Hepatic stellate cell (primary cell): ENCODE data around the gene PLEKHN1.

Experiments
- DNase-seq: peaks from one replicate; pipeline ENCODE4 v3.0.0; 2011; ENCODE audit warnings: low spot score

The PLEKHN1 gene

GRCh38 chr1:930633-931138 lies 35.6 kb upstream of the PLEKHN1 start:
- no peak for DNase-seq

- DNase-seq: no peak
These were observed 34.7 kb upstream of the PLEKHN1 start for GRCh38 chr1:931380-932172.

GRCh38 chr1:932173-932510 lies 34.1 kb upstream of the PLEKHN1 start:
- DNase-seq: no peak

DNA sequence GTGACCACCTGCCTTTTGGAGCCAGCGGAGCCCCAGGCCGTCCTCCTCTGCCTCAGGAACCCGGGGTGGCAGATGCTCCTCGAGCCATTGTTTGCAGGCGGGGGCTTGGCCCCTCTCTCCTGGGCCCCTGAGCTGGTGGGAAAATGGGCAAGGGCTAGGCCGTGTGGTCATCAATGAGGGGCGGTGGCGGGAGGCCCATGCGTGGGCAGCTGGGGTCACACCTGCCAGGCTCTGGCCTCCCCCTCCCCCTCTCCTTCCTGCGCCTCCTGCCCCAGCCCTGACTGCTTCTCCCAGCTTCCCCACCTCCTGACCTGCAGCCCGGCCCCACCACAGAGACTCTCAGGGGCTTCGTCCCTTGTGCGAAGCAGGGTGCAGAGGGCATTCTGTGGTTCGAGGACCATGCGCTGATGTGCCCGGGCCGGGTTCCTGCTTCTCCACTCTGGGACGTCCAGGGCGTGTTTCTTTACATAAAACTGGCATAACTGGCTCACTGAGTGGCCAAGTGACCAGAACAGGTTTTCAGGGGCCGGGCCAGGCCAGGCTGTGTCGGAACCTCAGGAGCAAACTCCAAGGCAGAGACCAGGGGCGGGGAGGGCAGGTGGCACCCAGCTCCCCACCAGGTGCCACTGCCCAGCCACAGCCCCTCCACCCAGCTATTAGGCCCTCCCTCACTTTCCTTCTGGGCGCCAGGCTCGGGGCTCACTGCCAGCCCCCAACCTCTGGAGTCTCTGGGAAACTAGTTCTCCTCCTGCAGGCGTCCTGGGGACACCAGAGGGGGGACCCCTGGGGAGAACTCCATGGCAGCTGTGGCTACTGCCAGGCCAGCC lies 33.3 kb upstream of the PLEKHN1 start:
- DNase-seq: no peak

DNA sequence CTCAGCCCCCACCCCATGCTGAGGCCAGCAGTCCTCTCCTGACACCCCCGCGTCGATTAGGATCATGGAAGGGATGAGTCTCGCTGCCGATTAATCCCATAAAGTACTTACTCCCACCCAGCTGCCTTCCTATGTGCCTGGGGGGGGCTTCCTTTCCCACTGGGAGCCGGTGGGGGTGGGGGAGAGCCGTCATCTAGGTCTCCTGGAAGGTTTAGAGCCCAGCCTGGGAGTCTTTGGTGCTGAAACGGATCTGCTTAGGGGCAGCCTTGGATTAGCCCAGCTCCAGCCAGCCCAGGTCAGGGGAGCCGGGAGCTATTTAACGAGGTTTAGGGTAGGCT lies 32.7 kb upstream of the PLEKHN1 start:
- DNase-seq: no peak

DNA sequence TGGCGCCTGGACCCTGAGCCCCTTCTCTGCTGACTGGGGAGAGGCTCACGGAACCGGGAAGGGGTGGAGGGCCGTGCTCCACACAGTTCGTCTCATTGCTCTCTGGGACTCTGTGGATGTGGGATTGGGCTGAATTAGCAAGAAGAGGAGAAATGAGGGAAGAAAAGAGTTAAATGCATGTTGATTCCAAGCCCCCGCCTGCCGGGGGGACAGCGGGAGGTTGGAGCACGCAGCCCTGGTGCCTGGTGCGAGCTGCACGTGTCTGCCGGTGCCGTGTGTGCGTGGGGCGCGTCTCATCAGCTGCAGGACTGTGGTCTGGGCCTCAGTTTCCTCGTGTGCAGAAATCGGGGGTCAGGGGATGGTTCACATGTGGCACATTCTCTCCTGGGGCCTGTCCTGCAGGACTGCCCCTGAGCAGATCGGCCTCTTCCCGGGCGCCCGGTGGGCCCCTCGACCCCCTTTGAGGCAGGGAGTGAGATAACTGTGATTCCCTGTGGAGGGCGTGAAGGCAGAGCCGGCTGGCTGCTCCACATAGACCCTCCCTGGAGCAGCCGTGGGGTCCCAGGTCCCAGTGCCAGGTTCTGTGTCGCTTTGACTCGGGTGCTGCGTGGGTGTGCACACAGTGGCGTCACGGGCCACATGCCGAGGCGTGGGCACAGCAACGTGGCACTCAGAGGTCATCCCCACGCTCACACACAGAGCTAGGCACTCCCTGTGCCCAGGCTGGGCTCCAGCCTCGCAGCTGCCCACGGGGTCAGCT lies 31.1 kb upstream of the PLEKHN1 start:
- DNase-seq: no peak

DNA sequence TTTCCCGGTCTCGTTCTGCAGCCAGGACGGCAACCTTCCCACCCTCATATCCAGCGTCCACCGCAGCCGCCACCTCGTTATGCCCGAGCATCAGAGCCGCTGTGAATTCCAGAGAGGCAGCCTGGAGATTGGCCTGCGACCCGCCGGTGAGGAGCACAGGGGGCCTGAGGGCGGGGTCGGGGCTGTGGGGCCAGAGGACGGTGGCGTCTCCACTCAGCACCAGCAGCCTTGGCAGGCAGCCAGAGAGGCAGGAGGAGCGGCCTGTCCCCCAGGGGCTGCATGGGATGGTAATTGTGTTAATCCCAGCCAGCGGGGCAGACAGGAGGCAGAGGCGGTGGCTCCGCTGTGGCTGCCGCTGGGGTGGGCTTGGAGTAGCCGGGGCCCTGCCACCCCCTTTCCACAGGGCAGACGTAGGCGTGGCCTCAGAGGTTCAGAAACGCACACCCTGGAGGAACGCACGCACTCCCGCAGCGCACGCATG lies 30.5 kb upstream of the PLEKHN1 start:
- DNase-seq: no peak

DNA sequence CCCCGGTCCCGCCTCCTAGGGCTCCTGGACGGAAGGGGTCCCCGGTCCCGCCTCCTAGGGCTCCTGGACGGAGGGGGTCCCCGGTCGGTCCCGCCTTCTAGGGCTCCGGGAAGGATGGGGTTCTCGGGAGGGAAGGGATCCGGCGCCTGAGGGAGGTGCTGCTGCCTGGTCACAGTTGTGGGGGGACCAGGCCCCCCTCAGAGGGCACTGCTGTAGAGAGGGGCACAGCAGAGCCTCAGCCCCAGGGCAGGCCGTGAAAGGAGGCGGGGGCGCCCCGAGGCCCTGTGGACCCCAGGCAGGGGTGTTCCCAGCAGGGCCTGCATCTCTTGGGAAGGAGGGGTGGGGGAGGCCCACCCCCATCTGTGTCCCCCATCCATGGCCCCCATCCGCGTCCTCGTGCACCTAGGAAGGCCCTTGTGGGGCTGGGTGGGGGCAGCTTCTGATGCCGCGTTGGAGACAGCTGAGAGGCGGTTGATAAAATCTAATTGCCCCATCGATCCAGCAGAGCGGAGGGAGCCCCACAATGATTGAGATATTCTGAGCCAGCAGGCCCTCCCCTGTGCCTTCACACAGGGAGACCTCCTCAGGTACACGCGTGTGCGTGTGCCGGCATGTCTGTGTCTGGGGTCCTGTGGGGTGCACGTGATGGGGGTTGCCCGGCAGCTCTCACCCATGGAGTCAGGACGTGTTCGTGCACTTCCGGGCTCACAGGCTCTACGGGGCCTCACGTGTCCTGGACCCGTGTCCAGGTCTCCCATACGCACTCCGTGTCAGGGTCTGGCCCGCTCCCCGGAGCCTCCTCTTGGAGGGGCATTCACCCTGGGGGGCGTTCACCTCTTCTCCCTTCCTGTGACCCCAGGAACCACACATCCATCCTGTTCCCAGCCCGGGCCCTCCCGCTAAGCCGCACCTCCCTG lies 29.7 kb upstream of the PLEKHN1 start:
- no peak for DNase-seq

- no peak for DNase-seq
These were observed 28.8 kb upstream of the PLEKHN1 start for GRCh38 chr1:937521-937920.

GRCh38 chr1:938088-938683 lies 28.1 kb upstream of the PLEKHN1 start:
- no peak for DNase-seq

- DNase-seq: no peak
These were observed 27.4 kb upstream of the PLEKHN1 start for GRCh38 chr1:938711-939489.

DNA sequence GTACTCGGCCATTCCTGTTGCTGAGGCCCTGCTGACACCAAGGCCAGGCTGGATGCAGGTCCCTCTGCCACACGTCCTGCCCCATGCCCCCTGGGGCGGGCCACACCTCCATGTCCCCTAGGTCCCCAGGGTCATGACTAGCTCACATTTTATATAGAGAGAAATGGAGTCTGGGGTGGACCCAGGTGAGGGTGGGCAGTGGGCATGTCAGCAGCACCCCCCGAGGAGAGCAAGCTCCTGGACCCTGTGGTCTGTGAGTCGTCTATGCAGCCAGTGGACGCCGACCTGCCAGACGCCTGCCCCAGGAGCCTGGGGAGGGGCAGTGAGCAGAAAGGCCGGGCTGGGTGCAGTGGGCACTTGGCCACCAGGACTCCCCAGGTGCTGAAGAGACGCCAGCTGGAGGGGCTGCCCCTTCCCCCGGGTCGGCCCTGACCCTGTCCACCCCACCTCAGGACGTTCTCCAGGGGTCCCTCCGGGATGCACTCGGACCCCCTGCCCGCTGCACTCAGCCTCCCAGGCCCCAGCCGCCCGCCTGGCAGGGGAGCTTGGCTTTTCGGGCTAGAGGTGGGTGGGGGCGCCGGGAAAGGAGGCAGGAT lies 26.7 kb upstream of the PLEKHN1 start:
- no peak for DNase-seq

- peak; percentile 80 for DNase-seq
These were observed 25.9 kb upstream of the PLEKHN1 start for GRCh38 chr1:940107-941014.

DNA sequence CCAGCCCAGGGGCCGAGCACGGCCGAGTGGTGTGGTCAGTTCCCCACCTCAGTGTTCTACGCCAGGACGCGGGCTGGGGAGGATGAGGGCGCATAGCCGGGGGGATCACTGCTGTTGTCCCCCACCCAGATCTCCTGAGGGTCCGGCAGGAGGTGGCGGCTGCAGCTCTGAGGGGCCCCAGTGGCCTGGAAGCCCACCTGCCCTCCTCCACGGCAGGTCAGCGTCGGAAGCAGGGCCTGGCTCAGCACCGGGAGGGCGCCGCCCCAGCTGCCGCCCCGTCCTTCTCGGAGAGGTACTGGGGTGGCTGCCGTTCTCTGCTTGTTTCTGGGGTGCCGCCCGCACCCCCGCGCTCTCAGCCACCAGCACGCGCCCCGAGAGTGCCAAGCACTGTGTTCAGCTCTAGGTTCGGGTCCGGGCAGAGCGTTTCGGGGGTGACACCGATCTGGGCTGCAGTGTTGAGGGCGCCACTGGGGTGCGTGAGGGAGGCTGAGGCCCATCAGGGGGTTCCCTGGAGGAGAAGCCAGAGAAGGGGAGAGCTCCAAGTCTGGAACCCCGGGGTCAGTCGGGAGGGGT lies 25.2 kb upstream of the PLEKHN1 start:
- DNase-seq: no peak

GRCh38 chr1:941588-942383 lies 24.5 kb upstream of the PLEKHN1 start:
- DNase-seq: peak; percentile 89

DNA sequence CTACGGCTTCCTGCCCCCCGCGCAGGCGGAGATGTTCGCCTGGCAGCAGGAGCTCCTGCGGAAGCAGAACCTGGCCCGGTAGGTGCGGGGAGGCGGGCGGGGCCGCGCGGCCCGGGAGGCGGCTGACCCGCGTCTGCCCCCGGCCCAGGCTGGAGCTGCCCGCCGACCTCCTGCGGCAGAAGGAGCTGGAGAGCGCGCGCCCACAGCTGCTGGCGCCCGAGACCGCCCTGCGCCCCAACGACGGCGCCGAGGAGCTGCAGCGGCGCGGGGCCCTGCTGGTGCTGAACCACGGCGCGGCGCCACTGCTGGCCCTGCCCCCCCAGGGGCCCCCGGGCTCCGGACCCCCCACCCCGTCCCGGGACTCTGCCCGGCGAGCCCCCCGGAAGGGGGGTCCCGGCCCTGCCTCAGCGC lies 23.9 kb upstream of the PLEKHN1 start:
- DNase-seq: no peak

DNA sequence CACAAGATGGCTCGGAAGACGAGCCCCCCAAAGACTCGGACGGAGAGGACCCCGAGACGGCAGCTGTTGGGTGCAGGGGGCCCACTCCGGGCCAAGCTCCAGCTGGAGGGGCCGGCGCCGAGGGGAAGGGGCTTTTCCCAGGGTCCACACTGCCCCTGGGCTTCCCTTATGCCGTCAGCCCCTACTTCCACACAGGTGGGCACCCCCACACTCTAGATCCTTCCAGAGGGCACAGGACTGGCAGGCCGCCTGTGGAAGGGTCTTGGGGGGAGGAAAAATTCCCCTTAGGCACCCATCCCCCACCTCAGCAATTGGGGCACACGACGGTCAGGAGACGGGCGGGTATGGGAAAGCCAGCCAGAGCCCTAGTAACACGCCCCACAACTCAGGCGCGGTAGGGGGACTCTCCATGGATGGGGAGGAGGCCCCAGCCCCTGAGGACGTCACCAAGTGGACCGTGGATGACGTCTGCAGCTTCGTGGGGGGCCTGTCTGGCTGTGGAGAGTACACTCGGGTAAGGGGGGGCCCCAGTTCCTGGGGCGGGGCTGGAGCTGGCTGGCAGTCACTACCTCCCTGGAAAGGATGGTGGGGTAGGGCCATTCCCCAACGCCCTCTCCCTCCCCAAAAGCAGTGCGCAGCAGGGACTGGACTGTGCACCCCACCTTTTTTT lies 23.3 kb upstream of the PLEKHN1 start:
- DNase-seq: no peak
